ENCODE measurements around the gene PGAP3.
A peak's percentile ranks its signal among the peaks of the same experiment; 100 is the strongest.

The PGAP3 gene

DNA sequence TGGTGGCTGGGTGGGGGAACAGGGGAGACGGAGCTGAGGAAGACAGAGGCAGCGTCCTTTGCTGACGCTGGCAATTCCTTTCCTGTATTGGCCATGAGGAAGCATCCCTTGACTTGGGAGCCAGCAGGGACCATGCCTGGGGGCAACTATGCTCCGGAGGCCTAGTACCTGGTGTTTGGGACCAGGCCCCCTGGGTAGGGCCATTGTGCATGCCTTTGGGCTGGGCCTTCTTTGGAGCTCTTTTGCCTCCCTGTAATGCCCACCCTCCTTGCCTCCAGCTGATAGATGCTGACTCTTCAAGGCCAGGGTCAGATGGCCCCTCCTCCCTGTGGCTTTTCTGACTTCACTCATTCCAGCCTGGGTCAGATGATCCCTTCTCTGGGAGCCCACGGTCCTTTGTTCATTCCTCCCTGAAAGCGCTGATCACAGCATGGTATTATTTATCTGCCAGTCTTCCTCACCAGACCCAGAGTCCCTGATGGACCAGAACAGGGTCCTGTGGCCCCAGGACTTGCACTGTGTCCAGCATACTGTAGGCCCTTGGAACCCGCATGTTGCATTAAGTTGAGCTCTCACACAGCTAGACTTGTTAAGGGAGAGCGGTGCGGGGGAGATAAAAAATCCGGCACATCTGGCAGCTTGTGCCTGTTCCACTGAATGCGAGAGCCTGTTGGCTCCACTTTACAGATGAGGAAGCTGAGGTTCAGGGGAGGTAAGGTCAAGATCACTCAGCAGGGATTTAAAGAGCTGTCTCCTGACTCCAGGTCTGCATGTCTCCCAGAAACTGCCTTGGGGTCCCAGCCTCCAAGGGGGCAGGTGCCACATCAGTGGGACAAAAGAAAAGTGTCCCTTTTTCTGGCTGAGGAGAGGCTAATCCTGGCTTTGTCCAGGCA lies 48.0 kb downstream of the PGAP3 start:
- TF ChIP-seq, protein P1, sequence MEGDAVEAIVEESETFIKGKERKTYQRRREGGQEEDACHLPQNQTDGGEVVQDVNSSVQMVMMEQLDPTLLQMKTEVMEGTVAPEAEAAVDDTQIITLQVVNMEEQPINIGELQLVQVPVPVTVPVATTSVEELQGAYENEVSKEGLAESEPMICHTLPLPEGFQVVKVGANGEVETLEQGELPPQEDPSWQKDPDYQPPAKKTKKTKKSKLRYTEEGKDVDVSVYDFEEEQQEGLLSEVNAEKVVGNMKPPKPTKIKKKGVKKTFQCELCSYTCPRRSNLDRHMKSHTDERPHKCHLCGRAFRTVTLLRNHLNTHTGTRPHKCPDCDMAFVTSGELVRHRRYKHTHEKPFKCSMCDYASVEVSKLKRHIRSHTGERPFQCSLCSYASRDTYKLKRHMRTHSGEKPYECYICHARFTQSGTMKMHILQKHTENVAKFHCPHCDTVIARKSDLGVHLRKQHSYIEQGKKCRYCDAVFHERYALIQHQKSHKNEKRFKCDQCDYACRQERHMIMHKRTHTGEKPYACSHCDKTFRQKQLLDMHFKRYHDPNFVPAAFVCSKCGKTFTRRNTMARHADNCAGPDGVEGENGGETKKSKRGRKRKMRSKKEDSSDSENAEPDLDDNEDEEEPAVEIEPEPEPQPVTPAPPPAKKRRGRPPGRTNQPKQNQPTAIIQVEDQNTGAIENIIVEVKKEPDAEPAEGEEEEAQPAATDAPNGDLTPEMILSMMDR (IDR thresholded peaks at IDR 0.05): no peak
- H3K27me3 ChIP-seq (ENCODE audit: control insufficient read depth, insufficient read depth, low read length): no peaks in the 10 kb centered on the region
- no peak overlapping the region for H3K4me3 ChIP-seq (ENCODE audit: low read depth, low read length)
- H3K9ac ChIP-seq: no peak overlapping the region
- peaks cover 20% of the 10 kb centered on the region for H3K4me1 ChIP-seq
- no peaks in the 10 kb centered on the region for H3K9me3 ChIP-seq (ENCODE audit: control insufficient read depth, low read length)
- H3K27ac ChIP-seq: no peak overlapping the region
- H3K79me2 ChIP-seq: peaks cover 79% of the 10 kb centered on the region
- no peak overlapping the region for H2AFZ ChIP-seq
- no peaks in the 10 kb centered on the region for H3K36me3 ChIP-seq (ENCODE audit: control insufficient read depth, insufficient read depth, low read length)
- no peak overlapping the region for H3K4me2 ChIP-seq (ENCODE audit: low read length)

DNA sequence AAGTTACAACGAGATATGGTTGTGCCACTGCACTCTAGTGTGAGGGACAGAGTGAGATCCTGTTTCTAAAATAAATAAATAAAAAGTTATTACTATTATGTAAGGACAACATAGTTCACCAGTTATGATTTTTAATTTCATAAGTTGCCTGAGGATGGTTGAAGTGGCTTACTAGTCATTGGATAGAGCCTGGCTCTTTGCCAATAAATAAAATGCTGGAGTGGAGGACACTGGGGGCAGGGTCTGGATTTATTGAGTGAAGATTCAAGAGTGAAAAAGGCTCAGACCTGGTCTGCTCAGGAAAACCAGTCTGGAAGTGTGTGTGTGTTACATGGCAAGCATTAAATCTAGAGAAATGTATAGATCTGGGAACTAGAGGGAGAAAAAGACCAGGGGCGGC lies 48.8 kb downstream of the PGAP3 start:
- Histone ChIP-seq H3K36me3 (ENCODE audit: control insufficient read depth, insufficient read depth, low read length) (no peaks in the 10 kb centered on the region), H2AFZ (no peak overlapping the region), H3K79me2 (peaks cover 82% of the 10 kb centered on the region), H3K27ac (no peak overlapping the region), H3K9ac (no peak overlapping the region), H3K9me3 (ENCODE audit: control insufficient read depth, low read length) (no peaks in the 10 kb centered on the region), H3K4me2 (ENCODE audit: low read length) (no peak overlapping the region), H3K4me3 (ENCODE audit: low read depth, low read length) (no peak overlapping the region), H3K4me1 (peaks cover 20% of the 10 kb centered on the region), H3K27me3 (ENCODE audit: control insufficient read depth, insufficient read depth, low read length) (no peaks in the 10 kb centered on the region)
- TF ChIP-seq, protein P1 (IDR thresholded peaks at IDR 0.05): no peak

DNA sequence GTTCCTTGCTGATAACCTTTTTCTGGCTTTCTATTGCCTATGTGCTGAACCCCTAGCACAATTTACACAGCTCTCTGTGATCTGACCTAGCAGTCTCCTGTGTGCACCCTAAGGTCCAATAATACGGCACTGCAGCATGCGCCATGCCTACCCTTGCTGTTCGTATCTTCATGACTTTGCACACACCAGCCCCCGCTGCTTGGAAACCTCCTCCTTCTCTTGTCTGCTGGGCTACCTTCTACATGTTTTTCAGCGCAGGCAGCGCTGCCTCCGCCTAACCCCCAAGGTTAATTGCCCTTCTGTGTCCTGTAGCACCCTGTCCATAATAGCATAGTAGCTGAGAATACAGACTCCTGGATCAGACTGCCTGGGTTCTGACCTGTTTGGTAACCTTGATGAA lies 49.5 kb downstream of the PGAP3 start:
- Histone ChIP-seq H3K9me3 (ENCODE audit: control insufficient read depth, low read length) (no peaks in the 10 kb centered on the region), H3K79me2 (peaks cover 77% of the 10 kb centered on the region), H3K4me3 (ENCODE audit: low read depth, low read length) (peak overlapping the region; percentile 98), H3K27ac (no peak overlapping the region), H3K36me3 (ENCODE audit: control insufficient read depth, insufficient read depth, low read length) (no peaks in the 10 kb centered on the region), H3K4me2 (ENCODE audit: low read length) (peak overlapping the region; percentile 92), H3K9ac (no peak overlapping the region), H3K27me3 (ENCODE audit: control insufficient read depth, insufficient read depth, low read length) (no peaks in the 10 kb centered on the region), H3K4me1 (peaks cover 20% of the 10 kb centered on the region), H2AFZ (no peak overlapping the region)
- TF ChIP-seq, protein P1 (IDR thresholded peaks at IDR 0.05): no peak

DNA sequence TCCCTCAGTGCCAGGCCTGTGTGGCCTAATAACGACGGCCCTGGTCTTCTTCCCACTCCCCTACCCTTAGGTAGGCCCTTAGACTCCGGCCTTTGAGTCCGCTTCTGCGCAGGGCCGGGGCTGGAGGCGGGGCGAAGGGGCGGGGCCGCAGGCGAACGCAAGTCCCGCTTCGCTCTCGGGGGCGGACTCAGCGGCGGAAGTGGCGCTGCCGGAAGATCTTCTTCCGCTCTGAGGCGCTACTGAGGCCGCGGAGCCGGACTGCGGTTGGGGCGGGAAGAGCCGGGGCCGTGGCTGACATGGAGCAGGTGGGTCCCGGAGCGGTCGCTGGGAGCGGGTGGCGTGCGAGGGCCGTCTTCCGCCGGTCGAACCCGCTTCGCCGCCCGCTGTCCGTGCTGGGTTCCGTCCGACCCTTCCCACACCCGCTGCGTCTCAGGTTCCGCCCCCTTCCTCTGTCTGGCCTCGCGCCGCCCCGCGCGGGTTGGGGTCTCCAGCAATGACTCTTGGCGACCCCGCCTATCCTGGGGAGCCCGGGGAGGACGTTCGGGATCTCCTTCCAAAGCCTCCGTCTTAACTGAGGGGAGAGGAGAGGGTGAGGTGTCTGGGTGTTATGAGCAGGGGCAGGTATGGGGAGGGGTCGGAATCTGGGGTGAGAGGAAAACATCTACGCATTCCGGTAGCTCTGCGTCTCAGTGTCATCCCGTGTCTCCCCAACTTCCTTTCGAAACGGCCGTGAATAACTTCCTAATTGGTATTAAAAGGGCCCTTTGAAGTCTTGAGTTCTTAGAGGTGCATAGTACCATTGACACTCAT lies 50.7 kb downstream of the PGAP3 start, which contains the start of gene STARD3:
STARD3 (plus strand) TSS at position 218 of the 810 bp plus-strand sequence. CDS start 16,388 bp downstream, outside the sequence.
- H3K4me3 ChIP-seq (ENCODE audit: low read depth, low read length): peak within 1 kb of the TSS; percentile 98
- H3K9ac ChIP-seq: peak within 1 kb of the TSS; percentile 96
- H3K4me1 ChIP-seq: peaks cover 20% of the 10 kb centered on the region
- no peaks in the 10 kb centered on the region for H3K36me3 ChIP-seq (ENCODE audit: control insufficient read depth, insufficient read depth, low read length)
- TF ChIP-seq, protein P1 (IDR thresholded peaks at IDR 0.05): peak; percentile 35
- H3K9me3 ChIP-seq (ENCODE audit: control insufficient read depth, low read length): no peaks in the 10 kb centered on the region
- H3K27me3 ChIP-seq (ENCODE audit: control insufficient read depth, insufficient read depth, low read length): no peaks in the 10 kb centered on the region
- H3K27ac ChIP-seq: peak within 1 kb of the TSS; percentile 93
- H3K4me2 ChIP-seq (ENCODE audit: low read length): peak within 1 kb of the TSS; percentile 92
- peak within 1 kb of the TSS; percentile 98 for H2AFZ ChIP-seq
- H3K79me2 ChIP-seq: peaks cover 65% of the 10 kb centered on the region

All from parathyroid adenoma (tissue), 2 donors.